ENCODE measurements around the gene ARPC5. TPM values are rescaled to one million over a fixed set of nuclear protein-coding genes. Genes with fewer than 3 reads are reported as not detected.

The ARPC5 gene
- total and polyA plus RNA-seq, 2 of the 8 experiments (the other 6 are each of a cell fraction or from before 2014, with no cell fraction given), result 24.0 to 60.8 TPM

GRCh38 chr1:183582021-183582713 is 53.4 kb downstream of the ARPC5 start (continued):
- no peak for TF ChIP-seq CTCF (IDR thresholded peaks at IDR 0.05; ENCODE audit: control extremely low read depth in 1 of 3, insufficient read depth in 1 of 3, low read depth in 1 of 3, low read length in 3 of 3)
- TF ChIP-seq BACH1 (IDR thresholded peaks at IDR 0.05; ENCODE audit: low read length), result no peak
- no peak for TF ChIP-seq ZNF274 (IDR thresholded peaks at IDR 0.05; ENCODE audit: borderline replicate concordance, extremely low read depth, low read length)
